Ovary (tissue), 3 donors: ENCODE results near the gene TRIM41.

Source experiments
- POLR2A ChIP-seq: fragments of 450-650 bp; IDR thresholded peaks from one replicate; pipeline ENCODE4 v1.6.1; 2017; ENCODE audit warnings: antibody characterized with exemption, mild to moderate bottlenecking, moderate library complexity
- TF ChIP-seq, protein P1 (sequence below), 3 donors: fragments of 450-650 bp in 2 of 3; fragments of 200-600 bp in 1 of 3; IDR thresholded peaks; one replicate each; pipeline versions ENCODE4 v1.5.1 to v1.8.0; 2016 to 2022; ENCODE audit warnings: antibody characterized with exemption in 3 of 3, mild to moderate bottlenecking in 1 of 3
- donor health status: DM: no; HTN: no; CAD: no.

DNA sequence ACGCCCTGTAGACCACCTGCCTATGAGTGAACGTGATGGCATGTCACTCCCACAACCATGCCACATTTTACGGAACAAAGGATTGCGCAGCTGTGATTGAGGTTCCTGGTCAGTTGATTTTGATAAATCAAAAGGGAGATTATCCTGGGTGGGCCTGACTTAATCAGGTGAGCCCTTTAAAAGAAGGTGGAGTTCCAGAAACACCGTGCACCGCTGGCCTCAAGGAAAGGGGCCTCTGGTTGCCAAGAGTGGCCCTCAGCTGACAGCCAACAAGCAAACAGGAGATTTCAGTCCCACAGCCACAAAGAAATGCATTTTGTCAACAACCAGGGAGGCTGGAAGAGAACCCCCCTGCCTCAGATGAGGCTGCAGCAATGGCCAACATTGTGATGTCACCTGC lies 37.1 kb upstream of the TRIM41 start:
- TF ChIP-seq, protein P1, sequence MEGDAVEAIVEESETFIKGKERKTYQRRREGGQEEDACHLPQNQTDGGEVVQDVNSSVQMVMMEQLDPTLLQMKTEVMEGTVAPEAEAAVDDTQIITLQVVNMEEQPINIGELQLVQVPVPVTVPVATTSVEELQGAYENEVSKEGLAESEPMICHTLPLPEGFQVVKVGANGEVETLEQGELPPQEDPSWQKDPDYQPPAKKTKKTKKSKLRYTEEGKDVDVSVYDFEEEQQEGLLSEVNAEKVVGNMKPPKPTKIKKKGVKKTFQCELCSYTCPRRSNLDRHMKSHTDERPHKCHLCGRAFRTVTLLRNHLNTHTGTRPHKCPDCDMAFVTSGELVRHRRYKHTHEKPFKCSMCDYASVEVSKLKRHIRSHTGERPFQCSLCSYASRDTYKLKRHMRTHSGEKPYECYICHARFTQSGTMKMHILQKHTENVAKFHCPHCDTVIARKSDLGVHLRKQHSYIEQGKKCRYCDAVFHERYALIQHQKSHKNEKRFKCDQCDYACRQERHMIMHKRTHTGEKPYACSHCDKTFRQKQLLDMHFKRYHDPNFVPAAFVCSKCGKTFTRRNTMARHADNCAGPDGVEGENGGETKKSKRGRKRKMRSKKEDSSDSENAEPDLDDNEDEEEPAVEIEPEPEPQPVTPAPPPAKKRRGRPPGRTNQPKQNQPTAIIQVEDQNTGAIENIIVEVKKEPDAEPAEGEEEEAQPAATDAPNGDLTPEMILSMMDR (IDR thresholded peaks at IDR 0.05), result no peak
- TF ChIP-seq POLR2A, result no peak
